NCI-H2107 treated with DMSO at 0.1 percent for 48 hours (cell line): ENCODE data around the gene KCTD16.

Experiments
- DNase-seq: peaks from one replicate; lab custom pipeline; 2025; ENCODE audit not compliant: unreplicated experiment; lab: John Stamatoyannopoulos, UW

KCTD16 gene

GRCh38 chr5:144162686-144163085 is 8.0 kb upstream of the KCTD16 start:
- no peak for DNase-seq

DNA sequence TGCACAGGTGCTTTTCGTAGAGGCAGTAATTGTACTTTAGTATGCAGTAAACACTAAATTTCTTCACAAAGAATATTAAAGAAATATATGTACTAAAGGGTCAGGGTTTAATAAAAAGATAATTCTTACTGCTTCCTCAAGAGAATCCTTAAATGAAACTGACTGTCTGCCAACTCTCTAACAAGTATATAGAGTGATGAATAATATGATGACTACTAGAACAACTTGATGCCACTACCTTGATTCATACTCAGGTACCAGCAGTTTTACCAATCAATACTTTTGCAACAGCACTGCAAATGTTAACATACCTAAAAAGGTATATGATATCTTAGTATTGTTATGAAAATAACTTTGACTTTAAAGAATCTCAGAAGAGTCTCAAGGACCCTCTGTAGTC is 4.0 kb upstream of the KCTD16 start:
- no peak for DNase-seq

GRCh38 chr5:144167998-144168397 is 2.7 kb upstream of the KCTD16 start:
- no peak for DNase-seq

GRCh38 chr5:144169904-144170275 is 783 bp upstream of the KCTD16 start:
- DNase-seq, result no peak

GRCh38 chr5:144173766-144174165 is 3.1 kb downstream of the KCTD16 start:
- no peak for DNase-seq

- DNase-seq, result no peak
These were observed 6.9 kb downstream of the KCTD16 start for GRCh38 chr5:144177548-144177947.

- no peak for DNase-seq
These were observed 8.6 kb downstream of the KCTD16 start for GRCh38 chr5:144179226-144179625.

GRCh38 chr5:144183254-144183889 is 12.7 kb downstream of the KCTD16 start:
- DNase-seq, result no peak

GRCh38 chr5:144187699-144188294 is 17.1 kb downstream of the KCTD16 start:
- DNase-seq, result no peak

- no peak for DNase-seq
These were observed 19.2 kb downstream of the KCTD16 start for GRCh38 chr5:144189800-144190429.

DNA sequence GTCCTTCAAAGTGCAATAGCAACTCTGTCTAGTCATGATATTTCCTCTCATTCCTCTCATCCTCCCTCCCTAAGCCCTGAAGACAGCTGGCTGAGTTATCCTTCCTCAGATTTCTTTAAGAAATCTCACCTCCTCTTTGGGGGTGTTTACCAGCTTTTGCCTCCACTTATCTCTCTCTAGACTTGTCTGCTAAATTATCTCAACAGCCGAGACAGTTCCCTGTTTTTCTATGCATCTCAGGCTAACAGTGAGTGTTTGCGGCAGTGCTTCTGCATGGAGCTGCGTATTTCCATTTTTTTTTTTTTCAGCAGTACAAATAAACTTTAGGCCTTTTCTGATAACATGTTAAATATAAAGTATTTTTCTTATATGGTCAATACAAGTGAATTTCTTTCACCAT is 20.9 kb downstream of the KCTD16 start:
- DNase-seq, result no peak

DNA sequence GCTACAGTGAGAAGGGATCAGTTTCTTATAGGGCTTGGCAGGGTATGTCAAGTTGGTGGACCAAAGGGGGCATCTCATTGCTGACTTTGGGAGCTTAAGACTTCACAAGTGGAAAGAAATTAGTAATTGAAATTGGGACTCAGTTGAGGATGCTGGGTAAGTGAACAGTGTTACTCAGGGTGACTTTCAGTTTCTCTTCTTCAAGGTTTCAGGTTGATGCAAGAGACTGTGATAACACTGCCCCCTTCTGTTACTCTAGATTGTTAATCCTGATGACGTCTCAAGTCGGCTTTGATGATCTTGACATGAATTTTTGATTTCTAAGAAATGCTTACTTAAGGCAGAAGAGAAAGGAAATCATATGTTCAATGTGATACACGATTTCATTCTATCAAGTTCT is 21.3 kb downstream of the KCTD16 start:
- DNase-seq, result peak; percentile 45

GRCh38 chr5:144192661-144193060 is 22.0 kb downstream of the KCTD16 start:
- no peak for DNase-seq

DNA sequence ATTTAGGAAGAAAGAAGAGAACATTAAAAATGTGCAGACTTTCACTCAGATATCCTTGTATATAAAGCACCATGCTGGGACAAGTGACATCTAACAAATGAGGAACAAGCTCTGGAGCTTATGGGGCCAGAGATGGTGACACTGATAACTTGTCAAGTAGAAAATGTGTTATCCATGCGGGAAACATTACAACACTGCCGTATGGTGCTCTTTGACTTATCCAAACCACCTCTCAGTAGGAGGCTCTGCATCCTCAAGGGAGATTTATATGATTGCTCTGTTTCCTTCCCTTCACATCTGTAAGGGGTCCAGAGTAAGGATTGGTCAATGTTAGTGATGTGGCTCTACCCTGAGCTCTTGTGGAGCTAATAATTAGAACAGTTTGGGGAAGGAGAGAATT is 23.5 kb downstream of the KCTD16 start:
- DNase-seq, result no peak

DNA sequence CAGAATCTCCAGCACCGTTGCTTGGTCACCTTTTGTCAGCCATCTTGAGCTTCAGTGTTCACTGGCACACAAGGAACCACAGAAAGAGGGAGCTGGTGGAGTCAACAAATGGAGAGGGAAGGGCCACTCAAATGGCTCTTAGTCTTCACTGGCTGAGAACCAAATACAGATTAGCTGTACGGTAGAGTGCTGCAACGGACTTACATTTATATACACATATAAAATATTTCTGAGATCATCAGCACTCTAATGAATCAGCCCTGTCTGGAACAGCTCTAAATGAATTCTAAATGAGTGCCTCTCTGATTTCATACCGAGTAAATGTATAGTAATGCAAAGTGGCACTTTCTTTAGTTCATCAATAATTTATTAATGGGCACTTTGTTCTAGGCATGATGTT is 24.8 kb downstream of the KCTD16 start:
- DNase-seq, result no peak

DNA sequence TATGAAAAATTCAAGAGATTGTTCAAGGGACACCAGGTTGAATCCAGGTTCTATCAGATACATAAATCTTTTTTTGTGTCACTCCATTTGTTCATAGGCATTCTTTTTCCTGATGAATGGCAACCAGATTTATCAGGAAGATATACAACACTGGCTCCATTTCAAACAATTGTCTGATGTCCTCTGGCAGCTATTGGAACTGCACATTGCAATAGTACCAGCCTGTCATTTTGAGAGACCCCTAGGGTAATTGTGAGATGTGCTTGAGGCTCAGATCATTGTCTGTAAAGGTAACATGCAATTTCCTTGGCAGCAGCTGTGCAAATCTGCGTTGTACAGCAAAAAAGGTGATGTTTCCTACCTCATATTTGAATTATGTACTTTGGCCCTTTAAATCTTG is 25.9 kb downstream of the KCTD16 start:
- DNase-seq, result no peak

DNA sequence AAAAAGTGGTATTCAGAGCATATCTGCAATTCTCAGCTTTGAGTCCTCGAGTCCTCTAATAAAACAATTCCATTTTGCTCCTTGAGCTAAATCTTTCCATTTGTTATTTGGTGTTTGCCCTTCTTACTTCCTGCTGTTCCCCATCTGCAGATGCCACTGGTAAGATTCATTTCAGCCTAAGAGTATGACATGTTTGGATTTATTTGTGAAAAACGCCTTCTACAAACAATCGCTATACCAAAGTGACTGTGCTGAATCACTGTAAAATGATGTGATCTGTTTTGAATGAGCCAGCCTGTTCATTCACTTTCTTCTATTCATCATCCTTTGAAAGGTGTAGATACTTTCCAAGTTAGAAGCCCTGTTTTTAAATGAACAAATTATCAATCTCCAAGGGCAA is 27.7 kb downstream of the KCTD16 start:
- no peak for DNase-seq

DNA sequence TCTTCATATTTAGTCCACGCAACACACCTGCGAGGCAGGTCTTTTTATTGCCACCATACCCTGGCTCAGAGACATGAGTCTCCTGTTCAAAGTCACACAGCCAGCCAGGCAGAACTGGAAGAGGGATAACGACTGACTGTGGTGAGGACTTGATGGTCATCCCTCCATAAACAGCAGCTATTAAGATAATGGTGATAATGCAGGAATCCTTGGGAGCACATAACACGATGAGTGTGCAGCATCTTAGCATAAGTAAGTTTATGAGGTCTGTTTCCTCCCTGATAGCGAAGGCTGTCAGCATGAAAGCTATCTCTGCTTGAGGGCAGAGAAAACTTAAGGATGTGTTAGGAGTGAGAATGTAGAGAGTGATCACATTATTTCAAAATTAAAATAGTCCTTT is 30.9 kb downstream of the KCTD16 start:
- no peak for DNase-seq

- no peak for DNase-seq
These were observed 31.4 kb downstream of the KCTD16 start for GRCh38 chr5:144202072-144202471.

DNA sequence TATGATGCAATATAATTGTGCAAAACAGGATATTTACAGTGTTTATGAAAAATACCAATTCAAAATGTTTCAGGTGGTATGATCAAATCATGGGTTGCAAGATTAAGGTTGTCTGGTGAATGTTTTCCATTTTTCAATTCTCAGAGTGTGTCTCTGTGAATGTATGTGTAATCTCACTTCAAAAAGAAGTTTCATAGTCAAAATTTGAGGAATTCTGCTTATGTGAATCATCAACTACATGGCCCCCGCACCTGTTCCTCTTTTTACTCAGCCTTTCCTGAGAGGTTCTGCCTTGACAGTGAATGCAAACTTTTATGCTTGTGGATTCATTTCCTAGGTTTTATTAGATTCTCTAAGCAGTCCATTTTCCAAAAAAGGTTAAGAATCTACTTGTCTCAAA is 32.1 kb downstream of the KCTD16 start:
- no peak for DNase-seq

DNA sequence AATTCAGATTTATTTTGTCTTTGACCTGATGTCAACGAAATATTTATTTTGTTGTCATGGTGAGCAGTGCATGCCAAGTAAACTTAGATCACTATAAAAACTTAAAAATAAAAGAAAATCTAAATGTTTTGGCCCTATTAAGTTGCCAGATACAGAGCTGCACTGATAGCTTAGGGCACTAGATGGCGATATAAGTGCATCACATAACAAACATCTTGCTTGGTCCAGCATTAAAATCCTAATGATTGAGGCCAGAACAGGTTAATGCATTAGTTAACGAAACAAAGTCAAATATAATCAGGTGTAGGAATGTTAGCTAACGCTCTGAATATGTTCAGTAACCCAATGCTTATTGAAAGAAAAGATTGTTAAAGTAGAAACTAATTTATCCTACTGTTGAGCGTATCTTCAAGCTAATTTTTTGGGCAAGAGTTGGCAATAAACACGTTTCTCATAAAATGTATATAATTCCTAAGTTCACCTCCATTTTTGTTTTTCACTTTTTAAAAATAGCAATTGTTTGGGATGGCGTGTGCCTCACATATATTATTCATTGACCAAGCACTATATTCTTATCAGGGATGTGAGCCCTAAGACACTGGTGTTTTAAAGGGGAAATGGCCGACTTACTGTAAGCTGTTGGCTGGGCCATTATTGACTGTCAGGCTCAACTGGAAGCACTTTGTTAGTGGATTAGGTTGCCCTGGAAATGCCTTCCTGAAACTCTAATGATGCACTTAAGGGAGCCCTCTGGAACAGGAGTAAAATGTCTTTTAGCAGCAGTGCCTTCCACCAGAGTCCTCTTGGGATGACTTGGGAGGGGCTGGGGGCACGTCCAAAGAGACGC is 33.3 kb downstream of the KCTD16 start:
- DNase-seq, result peak; percentile 70

GRCh38 chr5:144205141-144205551 is 34.5 kb downstream of the KCTD16 start:
- DNase-seq, result peak; percentile 45
